Left cardiac atrium (tissue), 4 donors: Measurements from ENCODE around the gene SRPX2. TPM values are rescaled to one million over a fixed set of nuclear protein-coding genes. Genes with fewer than 3 reads are reported as not detected.

Source experiments
- ATAC-seq, 2 donors: fragments of 200-7000 bp; cut with Tn5 transposase; one replicate each; pipeline ENCODE4 v1.9.1; 2020; ENCODE audit warnings: mild to moderate bottlenecking in 2 of 2, moderate library complexity in 2 of 2
- DNase-seq: peaks from one replicate; pipeline ENCODE4 v3.0.0-alpha.2; 2020
- intact Hi-C, 2 donors: fragments of 100-400 bp; cut with DNase I; formaldehyde crosslinking; loops; one replicate each; pipeline versions ENCODE4 v1.14.1 to v1.15.1; 2022 to 2023
- total RNA-seq, 2 donors: library from RNA; stranded (reverse); fragmentation: NEBNext Ultra II Directional; extraction: Animal tissue kit (Norgen Biotek cat#: 25700); gene quantifications; one replicate each; pipeline ENCODE4 v1.2.1, GENCODE V29; 2021
- donor health status: DM: no; HTN: yes; CAD: no.
- donor health status: DM: no; HTN: yes; CAD: no; lungs with severe emphysema.
- donor health status: DM: yes; HTN: yes; CAD: no.
- donor health status: Dilated cardiomyopathy.

The SRPX2 gene
- total RNA-seq, 2 donors from 2014 or later: 20.4 to 37.4 TPM

- peak; percentile 23 for DNase-seq
- intact Hi-C loops: no loop called here
- ATAC-seq: peak; percentile 8 to 56
Measured at GRCh38 chrX:100648458-100649417, 4.7 kb downstream of the SRPX2 start.

GRCh38 chrX:100649550-100650356 lies 5.8 kb downstream of the SRPX2 start:
- ATAC-seq: peak; percentile 82 to 90
- DNase-seq: peak; percentile 65
- intact Hi-C loops: no loop called here

GRCh38 chrX:100650841-100651240 lies 6.8 kb downstream of the SRPX2 start:
- intact Hi-C loops: no loop called here
- no peak for DNase-seq
- ATAC-seq: no peak

- ATAC-seq (no peak), DNase-seq (no peak)
- intact Hi-C loops: no loop called here
Measured at GRCh38 chrX:100652266-100652665, 8.3 kb downstream of the SRPX2 start.

GRCh38 chrX:100654261-100654660 lies 10.3 kb downstream of the SRPX2 start:
- no peak for ATAC-seq
- intact Hi-C loops: no loop called here
- DNase-seq: no peak

- no peak for ATAC-seq
- intact Hi-C loops: no loop called here
Measured at GRCh38 chrX:100658941-100659381, 15.0 kb downstream of the SRPX2 start.

GRCh38 chrX:100659431-100660137 lies 15.6 kb downstream of the SRPX2 start:
- ATAC-seq (no peak), DNase-seq (no peak)
- intact Hi-C loops: no loop called here

More at GRCh38 chrX:100658941-100659381, 15.0 kb downstream of the SRPX2 start:
- DNase-seq: no peak

GRCh38 chrX:100662170-100662569 lies 18.2 kb downstream of the SRPX2 start:
- ATAC-seq (no peak), DNase-seq (no peak)
- intact Hi-C loops: no loop called here

- ATAC-seq: no peak
- DNase-seq: no peak
- intact Hi-C loops: no loop called here
Measured at GRCh38 chrX:100662796-100663195, 18.8 kb downstream of the SRPX2 start.

- ATAC-seq: no peak
- intact Hi-C loops: no loop called here
- no peak for DNase-seq
Measured at GRCh38 chrX:100663642-100664041, 19.6 kb downstream of the SRPX2 start.

GRCh38 chrX:100672966-100673365 lies 29.0 kb downstream of the SRPX2 start:
- intact Hi-C loops: no loop called here
- DNase-seq (no peak), ATAC-seq (no peak)

- intact Hi-C loops: no loop called here
- no peak for DNase-seq
- no peak for ATAC-seq
Measured at GRCh38 chrX:100673397-100673953, 29.5 kb downstream of the SRPX2 start.

- intact Hi-C loops: no loop called here
- ATAC-seq: peak in 1 of 2 donors; percentile 34
Measured at GRCh38 chrX:100674705-100675104, 30.7 kb downstream of the SRPX2 start.

GRCh38 chrX:100677611-100678181 lies 33.7 kb downstream of the SRPX2 start:
- intact Hi-C loops: no loop called here
- no peak for DNase-seq
- peak in 1 of 2 donors; percentile 68 for ATAC-seq

More at GRCh38 chrX:100674705-100675104, 30.7 kb downstream of the SRPX2 start:
- no peak for DNase-seq

- intact Hi-C loops: loop anchor here in 1 of 2 donors (10.0 kb wide), 1 partner anchor 604 kb away; no protein-coding TSS in a partner anchor
- no peak for DNase-seq
- no peak for ATAC-seq
Measured at GRCh38 chrX:100680756-100681155, 36.8 kb downstream of the SRPX2 start.

- intact Hi-C loops: loop anchor here in 1 of 2 donors (10.0 kb wide), 1 partner anchor 603 kb away; no protein-coding TSS in a partner anchor
- DNase-seq (no peak), ATAC-seq (no peak)
Measured at GRCh38 chrX:100681599-100681998, 37.6 kb downstream of the SRPX2 start.

GRCh38 chrX:100682939-100683338 lies 38.9 kb downstream of the SRPX2 start:
- intact Hi-C loops: loop anchor here in 1 of 2 donors (10.0 kb wide), 1 partner anchor 602 kb away; no protein-coding TSS in a partner anchor
- no peak for DNase-seq
- ATAC-seq: no peak

GRCh38 chrX:100685284-100685996 lies 41.4 kb downstream of the SRPX2 start:
- peak; percentile 34 for DNase-seq
- intact Hi-C loops: loop anchor here (2.0 to 10.0 kb wide), 3 partner anchors 82 to 599 kb away; no protein-coding TSS in a partner anchor

More at GRCh38 chrX:100685284-100685996, 41.4 kb downstream of the SRPX2 start:
- ATAC-seq: peak; percentile 83 to 86
